CD4-positive, alpha-beta T cell treated with Interleukin-6 for 4 hours (primary cell): ENCODE data around the gene TAF6.
"Not testable (repeated sequence)": the region's sequence is repeated elsewhere in the genome, so short reads cannot be mapped to it uniquely, and the experiment has no call there.

Experiments used
- DNase-seq: peaks from one replicate; pipeline ENCODE4 v3.0.0-alpha.2; 2020; ENCODE audit warnings: mixed read lengths

Gene TAF6

GRCh38 chr7:100152404-100152803 lies 33.2 kb upstream of the TAF6 start:
- no peak for DNase-seq

GRCh38 chr7:100148559-100149328 lies 29.6 kb upstream of the TAF6 start, which contains the start of gene LAMTOR4:
Gene LAMTOR4, plus strand, starts transcription at chr7:100148918. Its CDS starts 55 bp downstream, at chr7:100148973.
- peak; percentile 98 for DNase-seq

GRCh38 chr7:100148225-100148558 lies 29.0 kb upstream of the TAF6 start:
- DNase-seq, result no peak

GRCh38 chr7:100147278-100147677 lies 28.1 kb upstream of the TAF6 start:
- no peak for DNase-seq

- not testable (repeated sequence) for DNase-seq
These were observed 27.2 kb upstream of the TAF6 start for GRCh38 chr7:100146350-100146749.

- no peak for DNase-seq
These were observed 23.3 kb upstream of the TAF6 start for GRCh38 chr7:100142461-100142860.

- DNase-seq, result no peak
These were observed 22.4 kb upstream of the TAF6 start for GRCh38 chr7:100141555-100141949.

- DNase-seq, result peak; percentile 32
These were observed 18.9 kb upstream of the TAF6 start for GRCh38 chr7:100137851-100138760.

GRCh38 chr7:100132697-100133151 lies 13.6 kb upstream of the TAF6 start:
- DNase-seq, result peak; percentile 78

- DNase-seq, result no peak
These were observed 13.0 kb upstream of the TAF6 start for GRCh38 chr7:100132126-100132525.

- peak; percentile 90 for DNase-seq
These were observed 11.7 kb upstream of the TAF6 start for GRCh38 chr7:100130608-100131453.

GRCh38 chr7:100130220-100130607 lies 11.1 kb upstream of the TAF6 start:
- not testable (repeated sequence) for DNase-seq

- DNase-seq, result no peak
These were observed 9.4 kb upstream of the TAF6 start for GRCh38 chr7:100128637-100128963.

GRCh38 chr7:100127866-100128636 lies 8.9 kb upstream of the TAF6 start:
- DNase-seq, result peak; percentile 40

- DNase-seq, result peak; percentile 92
These were observed 8.0 kb upstream of the TAF6 start, which contains the start of gene MBLAC1 for GRCh38 chr7:100126931-100127865. Gene MBLAC1, plus strand, starts transcription at chr7:100126967. Its CDS starts 429 bp downstream, at chr7:100127396.

- DNase-seq, result no peak
These were observed 7.2 kb upstream of the TAF6 start for GRCh38 chr7:100126239-100126930.

- no peak for DNase-seq
These were observed 5.4 kb upstream of the TAF6 start for GRCh38 chr7:100124301-100125230.

GRCh38 chr7:100122568-100122967 lies 3.4 kb upstream of the TAF6 start:
- no peak for DNase-seq

- DNase-seq, result no peak
These were observed 2.9 kb upstream of the TAF6 start for GRCh38 chr7:100122067-100122466.
